GM21515 (cell line): ENCODE data around the gene ZMYND8.
"Not testable (repeated sequence)": the region's sequence is repeated elsewhere in the genome, so short reads cannot be mapped to it uniquely, and the experiment has no call there.

ENCODE experiments used
- ATAC-seq: cut with Tn5 transposase; IDR thresholded peaks from one replicate; pipeline ENCODE4 v1.9.1; 2021; ENCODE audit not compliant: unreplicated experiment

The ZMYND8 gene

DNA sequence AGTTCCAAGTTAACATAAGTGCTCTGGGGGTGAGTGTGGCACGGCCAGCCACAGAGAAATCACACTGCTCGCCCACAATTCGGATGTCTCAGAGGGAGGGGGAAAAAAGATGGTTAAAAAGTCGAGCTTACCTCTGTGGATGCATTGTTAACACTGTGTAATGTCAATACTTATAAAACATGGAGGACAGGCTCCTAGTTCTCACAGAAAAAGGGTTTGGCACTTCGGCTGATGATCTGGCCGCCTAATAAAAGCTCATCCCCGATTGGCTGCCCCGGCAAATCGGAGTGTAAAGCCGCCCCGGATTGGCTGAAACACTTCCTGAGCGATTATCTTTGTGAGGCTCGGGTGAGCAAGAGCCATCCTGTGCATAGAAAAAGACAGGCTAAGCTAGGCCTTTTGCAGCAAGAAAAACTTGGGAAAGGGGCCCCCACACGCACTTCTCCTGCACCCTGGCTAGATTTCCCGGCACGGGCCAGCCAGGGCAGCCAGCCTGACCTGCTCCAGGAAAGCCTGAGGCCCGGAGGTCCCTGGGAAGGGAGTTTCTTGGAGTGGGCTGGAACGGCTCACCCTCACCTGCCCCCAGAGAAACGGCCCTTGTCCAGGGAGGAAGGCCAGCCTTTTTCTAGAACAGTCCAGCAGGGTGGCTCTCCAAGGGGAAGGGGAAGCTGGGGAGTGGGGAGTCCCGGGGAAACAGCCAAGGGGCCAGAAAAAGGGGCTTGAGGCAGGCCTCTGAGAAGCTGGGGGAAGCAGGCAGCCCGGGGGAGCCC lies at the start of gene ZMYND8:
Gene ZMYND8, minus strand, starts transcription at position 174 of the 770 bp plus-strand sequence. Its CDS starts 29 bp downstream, at position 145.
- ATAC-seq = peak; percentile 42

GRCh38 chr20:47405775-47406325 lies 49.4 kb upstream of the ZMYND8 start:
- ATAC-seq = no peak

GRCh38 chr20:47400685-47401084 lies 44.2 kb upstream of the ZMYND8 start:
- no peak for ATAC-seq

- ATAC-seq = no peak
Observed at GRCh38 chr20:47397652-47398301, 41.3 kb upstream of the ZMYND8 start.

DNA sequence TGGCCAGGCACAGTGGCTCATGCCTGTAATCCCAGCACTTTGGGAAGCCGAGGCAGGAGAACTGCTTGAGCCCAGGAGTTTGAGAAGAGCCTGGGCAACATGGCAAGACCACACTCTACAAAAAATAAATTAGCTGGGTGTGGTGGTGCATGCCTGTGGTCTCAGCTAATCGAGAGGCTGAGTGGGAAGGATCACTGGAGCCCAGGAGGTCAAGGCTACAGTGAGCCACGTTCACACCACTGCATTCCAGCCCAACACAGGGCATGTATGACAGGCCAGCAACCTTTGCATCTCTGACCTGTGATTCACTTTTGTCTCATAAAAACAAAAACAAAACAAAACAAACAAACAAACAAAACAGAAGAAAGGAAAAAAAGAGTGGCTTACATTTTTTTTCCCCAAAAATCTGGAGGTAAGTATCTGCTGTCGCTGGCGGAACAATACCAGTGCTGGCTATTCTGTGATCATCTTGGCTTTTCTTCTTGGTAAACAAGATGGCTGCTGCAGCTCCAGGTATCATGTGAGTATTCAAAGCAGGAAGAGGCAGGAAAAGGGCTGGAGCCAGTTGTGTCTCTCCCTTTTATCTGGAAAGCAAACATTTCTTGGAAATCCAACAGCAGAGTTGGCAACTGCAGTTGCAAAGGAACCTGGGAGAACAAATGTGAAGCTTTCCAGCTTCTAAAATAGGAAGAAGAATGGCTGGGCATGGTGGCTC lies 40.4 kb upstream of the ZMYND8 start:
- no peak for ATAC-seq

DNA sequence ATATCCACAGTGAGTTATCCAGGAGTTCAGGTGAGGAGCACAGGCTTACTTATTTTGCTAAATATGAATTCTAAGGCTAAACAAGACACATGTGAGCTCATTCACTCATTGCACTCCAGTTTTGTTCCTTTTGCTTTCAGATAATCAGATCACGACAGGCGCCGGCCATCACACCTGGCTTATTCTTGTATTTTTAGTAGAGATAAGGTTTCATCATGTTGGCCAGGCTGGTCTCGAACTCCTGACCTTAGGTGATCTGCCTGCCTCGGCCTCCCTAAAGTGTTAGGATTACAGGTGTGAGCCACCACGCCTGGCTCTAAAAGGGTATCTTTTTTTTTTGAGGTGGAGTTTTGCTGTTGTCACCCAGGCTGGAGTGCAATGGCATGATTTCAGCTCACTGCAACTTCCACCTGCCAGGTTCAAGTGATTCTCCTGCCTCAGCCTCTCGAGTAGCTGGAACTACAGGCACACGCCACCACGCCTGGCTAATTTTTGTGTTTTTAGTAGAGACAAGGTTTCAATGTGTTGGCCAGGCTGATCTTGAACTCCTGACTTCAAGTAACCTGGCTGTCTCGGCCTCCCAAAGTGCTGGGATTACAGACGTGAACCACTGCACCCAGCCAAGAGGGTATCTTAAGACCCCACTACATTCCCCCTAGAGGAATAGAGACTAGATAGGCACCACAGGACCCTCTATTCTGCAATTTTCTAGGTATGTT lies 37.5 kb upstream of the ZMYND8 start:
- ATAC-seq = not testable (repeated sequence)

- no peak for ATAC-seq
Observed at GRCh38 chr20:47392721-47393073, 36.2 kb upstream of the ZMYND8 start.

- no peak for ATAC-seq
Observed at GRCh38 chr20:47392015-47392720, 35.7 kb upstream of the ZMYND8 start.

GRCh38 chr20:47391276-47392010 lies 34.9 kb upstream of the ZMYND8 start:
- ATAC-seq = no peak

DNA sequence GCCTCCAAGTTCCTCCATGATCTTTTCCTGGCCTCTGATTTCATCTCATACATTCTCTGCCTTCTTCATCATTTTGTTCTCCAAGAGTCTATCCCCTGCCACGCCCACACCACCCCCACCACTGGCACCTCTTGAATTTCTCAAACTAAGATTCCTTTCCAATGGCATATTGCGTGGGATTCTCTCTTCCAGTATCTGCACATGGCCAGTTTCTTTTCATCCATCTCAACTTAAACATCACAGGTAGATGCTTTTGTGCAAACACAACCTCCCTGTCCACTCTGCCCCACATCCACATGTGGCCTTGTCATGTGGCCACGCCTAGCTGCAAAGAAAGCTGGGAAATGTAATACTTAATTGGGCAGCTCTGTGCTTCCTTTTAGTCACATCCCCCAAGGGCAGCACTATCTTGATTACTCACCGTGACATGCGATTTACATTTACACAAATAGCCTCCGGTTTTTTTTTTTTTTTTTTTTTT lies 33.4 kb upstream of the ZMYND8 start:
- no peak for ATAC-seq

DNA sequence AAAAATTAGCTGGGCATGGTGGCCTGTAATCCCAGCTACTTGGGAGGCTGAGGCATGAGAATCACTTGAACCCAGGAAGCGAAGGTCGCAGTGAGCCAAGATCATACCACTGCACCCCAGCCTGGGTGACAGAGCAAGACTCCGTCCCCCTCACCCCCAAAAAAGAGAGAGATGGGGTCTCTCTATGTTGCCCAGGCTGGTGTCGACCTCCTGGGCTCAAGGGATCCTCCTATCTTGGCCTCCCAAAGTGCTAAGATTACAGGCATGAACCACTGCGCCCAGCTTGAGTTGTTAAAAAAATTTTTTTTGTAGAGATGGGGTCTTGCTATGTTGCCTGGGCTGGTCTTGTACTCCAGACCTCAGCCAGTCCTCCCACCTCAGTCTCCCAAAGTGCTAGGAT lies 29.5 kb upstream of the ZMYND8 start:
- ATAC-seq = not testable (repeated sequence)

DNA sequence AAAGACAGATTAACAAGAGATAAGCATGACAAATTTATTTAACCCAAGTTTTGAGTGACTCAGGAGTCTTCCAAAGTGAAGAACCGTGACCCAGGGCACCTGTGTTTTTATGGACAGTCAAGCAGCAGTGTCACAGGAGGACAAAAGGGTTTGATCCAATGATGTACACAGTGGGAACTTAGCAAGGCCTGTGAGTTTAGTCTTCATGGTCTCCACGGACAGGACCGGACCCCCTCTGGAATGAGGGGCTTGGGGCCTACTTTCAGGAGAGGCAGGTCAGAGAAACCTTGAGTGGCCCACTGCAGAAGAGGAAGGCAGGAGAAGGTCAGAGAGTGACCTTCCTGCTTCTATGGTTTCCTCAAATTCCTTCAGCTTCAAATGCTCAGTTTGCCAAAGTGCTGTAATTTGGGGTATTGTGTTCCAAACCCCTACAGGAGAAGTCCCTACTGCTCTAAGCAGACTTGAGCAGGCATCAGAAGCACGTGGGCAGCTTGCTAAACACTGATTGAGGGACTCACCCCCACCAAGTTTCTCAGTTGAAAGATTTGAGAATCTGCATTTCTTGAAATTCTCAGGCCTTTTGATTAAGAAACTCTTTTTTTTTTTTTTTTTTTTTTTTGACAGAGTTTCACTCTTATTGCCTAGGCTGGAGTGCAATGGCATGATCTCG lies 26.4 kb upstream of the ZMYND8 start:
- no peak for ATAC-seq

DNA sequence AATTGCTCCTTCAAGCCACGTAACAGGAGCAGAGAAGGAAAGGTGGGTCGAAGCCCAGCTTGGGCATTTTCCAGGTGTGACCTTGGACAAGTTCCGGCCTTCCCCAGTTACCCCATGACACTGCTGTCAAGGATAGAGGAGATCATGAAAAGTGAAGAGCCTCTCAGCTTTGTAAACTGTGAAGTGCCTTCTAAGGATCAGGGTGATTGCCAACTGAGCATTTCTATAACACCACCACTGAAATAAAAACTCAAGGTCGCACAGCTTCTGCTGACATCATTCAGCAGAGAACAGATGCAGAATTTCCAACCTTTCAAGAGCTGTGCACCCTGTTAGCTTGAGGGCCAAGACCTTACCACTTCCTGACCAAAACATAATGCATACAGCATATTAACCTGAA lies 24.0 kb upstream of the ZMYND8 start:
- ATAC-seq = no peak

GRCh38 chr20:47379433-47380150 lies 23.1 kb upstream of the ZMYND8 start:
- no peak for ATAC-seq

DNA sequence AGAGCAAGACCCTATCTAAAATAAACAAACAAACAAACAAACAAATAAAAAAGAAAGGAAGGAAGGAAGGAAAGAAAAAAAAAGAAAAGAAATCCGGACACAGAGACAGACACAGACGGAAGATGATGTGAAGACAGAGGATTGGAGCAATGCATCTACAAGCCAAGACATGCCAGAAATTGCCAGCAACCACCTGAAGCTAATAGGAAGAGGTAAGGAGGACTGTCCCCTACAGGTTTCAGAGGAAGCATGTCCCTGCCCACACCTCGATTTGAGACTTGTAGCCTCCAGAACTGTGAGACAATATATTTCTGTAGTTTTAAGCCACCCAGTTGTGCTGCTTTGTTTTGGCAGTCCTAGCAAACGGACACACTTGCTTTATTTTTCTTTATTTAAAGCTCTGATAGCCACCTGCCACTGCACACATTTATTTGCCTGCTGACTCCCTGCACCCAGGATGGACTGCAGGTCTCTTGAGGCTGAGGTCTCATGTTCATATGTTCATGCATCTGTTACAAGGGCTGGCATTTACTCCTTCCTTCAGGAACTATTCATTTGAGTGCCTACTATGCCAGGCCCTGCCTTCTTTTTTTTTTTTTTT lies 20.7 kb upstream of the ZMYND8 start:
- ATAC-seq = no peak

GRCh38 chr20:47376096-47376643 lies 19.7 kb upstream of the ZMYND8 start:
- not testable (repeated sequence) for ATAC-seq

DNA sequence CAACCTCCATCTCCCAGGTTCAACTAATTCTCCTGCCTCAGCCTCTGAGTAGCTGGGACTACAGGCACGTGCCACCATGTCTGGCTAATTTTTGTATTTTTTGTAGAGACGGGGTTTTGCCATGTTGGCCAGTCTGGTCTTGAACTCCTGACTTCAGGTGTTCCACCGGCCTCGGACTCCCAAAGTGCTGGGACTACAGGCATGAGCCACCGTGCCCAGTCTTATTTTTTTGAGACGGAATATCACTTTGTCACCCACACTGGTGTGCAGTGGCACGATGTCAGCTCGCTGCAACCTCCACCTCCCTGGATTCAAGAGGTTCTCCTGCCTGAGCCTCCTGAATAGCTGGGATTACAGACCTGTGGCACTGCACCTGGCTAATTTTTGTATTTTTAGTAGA lies 17.6 kb upstream of the ZMYND8 start:
- ATAC-seq = not testable (repeated sequence)
